ENCODE results near the gene MIS18A.

GRCh38 chr21:32256873-32257620 is 21.8 kb downstream of the MIS18A start:
- no peak for TF ChIP-seq E2F5 (CRISPR knock-in tag; IDR thresholded peaks at IDR 0.05)
- no peak for TF ChIP-seq CTCF (IDR thresholded peaks at IDR 0.05)
- TF ChIP-seq TCF7 (CRISPR knock-in tag; IDR thresholded peaks at IDR 0.05; ENCODE audit: low read depth), result no peak
- no peak for TF ChIP-seq EMX1 (CRISPR knock-in tag; IDR thresholded peaks at IDR 0.05)
- TF ChIP-seq, protein P1, sequence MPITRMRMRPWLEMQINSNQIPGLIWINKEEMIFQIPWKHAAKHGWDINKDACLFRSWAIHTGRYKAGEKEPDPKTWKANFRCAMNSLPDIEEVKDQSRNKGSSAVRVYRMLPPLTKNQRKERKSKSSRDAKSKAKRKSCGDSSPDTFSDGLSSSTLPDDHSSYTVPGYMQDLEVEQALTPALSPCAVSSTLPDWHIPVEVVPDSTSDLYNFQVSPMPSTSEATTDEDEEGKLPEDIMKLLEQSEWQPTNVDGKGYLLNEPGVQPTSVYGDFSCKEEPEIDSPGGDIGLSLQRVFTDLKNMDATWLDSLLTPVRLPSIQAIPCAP (CRISPR knock-in tag; IDR thresholded peaks at IDR 0.05), result no peak
- TF ChIP-seq FOXJ3 (CRISPR knock-in tag; IDR thresholded peaks at IDR 0.05; ENCODE audit: borderline replicate concordance), result no peak
- TF ChIP-seq, protein P2, sequence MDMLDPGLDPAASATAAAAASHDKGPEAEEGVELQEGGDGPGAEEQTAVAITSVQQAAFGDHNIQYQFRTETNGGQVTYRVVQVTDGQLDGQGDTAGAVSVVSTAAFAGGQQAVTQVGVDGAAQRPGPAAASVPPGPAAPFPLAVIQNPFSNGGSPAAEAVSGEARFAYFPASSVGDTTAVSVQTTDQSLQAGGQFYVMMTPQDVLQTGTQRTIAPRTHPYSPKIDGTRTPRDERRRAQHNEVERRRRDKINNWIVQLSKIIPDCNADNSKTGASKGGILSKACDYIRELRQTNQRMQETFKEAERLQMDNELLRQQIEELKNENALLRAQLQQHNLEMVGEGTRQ (CRISPR knock-in tag; IDR thresholded peaks at IDR 0.05), result no peak
- TF ChIP-seq, protein P3, sequence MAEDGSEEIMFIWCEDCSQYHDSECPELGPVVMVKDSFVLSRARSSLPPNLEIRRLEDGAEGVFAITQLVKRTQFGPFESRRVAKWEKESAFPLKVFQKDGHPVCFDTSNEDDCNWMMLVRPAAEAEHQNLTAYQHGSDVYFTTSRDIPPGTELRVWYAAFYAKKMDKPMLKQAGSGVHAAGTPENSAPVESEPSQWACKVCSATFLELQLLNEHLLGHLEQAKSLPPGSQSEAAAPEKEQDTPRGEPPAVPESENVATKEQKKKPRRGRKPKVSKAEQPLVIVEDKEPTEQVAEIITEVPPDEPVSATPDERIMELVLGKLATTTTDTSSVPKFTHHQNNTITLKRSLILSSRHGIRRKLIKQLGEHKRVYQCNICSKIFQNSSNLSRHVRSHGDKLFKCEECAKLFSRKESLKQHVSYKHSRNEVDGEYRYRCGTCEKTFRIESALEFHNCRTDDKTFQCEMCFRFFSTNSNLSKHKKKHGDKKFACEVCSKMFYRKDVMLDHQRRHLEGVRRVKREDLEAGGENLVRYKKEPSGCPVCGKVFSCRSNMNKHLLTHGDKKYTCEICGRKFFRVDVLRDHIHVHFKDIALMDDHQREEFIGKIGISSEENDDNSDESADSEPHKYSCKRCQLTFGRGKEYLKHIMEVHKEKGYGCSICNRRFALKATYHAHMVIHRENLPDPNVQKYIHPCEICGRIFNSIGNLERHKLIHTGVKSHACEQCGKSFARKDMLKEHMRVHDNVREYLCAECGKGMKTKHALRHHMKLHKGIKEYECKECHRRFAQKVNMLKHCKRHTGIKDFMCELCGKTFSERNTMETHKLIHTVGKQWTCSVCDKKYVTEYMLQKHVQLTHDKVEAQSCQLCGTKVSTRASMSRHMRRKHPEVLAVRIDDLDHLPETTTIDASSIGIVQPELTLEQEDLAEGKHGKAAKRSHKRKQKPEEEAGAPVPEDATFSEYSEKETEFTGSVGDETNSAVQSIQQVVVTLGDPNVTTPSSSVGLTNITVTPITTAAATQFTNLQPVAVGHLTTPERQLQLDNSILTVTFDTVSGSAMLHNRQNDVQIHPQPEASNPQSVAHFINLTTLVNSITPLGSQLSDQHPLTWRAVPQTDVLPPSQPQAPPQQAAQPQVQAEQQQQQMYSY (CRISPR knock-in tag; IDR thresholded peaks at IDR 0.05), result no peak
- TF ChIP-seq, protein P4, sequence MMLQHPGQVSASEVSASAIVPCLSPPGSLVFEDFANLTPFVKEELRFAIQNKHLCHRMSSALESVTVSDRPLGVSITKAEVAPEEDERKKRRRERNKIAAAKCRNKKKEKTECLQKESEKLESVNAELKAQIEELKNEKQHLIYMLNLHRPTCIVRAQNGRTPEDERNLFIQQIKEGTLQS (CRISPR knock-in tag; conservative IDR thresholded peaks at IDR 0.05), result no peak
- no peak for TF ChIP-seq CDX4 (CRISPR knock-in tag; IDR thresholded peaks at IDR 0.05; ENCODE audit: borderline replicate concordance)
- TF ChIP-seq NR3C1 (CRISPR knock-in tag; conservative IDR thresholded peaks at IDR 0.05; ENCODE audit: low read depth), result no peak
- no peak for TF ChIP-seq MAX (CRISPR knock-in tag; IDR thresholded peaks at IDR 0.05)
- no peak for TF ChIP-seq JUN (CRISPR knock-in tag; IDR thresholded peaks at IDR 0.05)

Data from WTC11 (cell line).